Measurements from ENCODE around the gene ZRANB3.
A peak's percentile ranks its signal among the peaks of the same experiment; 100 is the strongest.

ZRANB3 gene

GRCh38 chr2:135252805-135253458 lies 278.1 kb downstream of the ZRANB3 start:
- no peak for DNase-seq (ENCODE audit: low spot score)

DNA sequence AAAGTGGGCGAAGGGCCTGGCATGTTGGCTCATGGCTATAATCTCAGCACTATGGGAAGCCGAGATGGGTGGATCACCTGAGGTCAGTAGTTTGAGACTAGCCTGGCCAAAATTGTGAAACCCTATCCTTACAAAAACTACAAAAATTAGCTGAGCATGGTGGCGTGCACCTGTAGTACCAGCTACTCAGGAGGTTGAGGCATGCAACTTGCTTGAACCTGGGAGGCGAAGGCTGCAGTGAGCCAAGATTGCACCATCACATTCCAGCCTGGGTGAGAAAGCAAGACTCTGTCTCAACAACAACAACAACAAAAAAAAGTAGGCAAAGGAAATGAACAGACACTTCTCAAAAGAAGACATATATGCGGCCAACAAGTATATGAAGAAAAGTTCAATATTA lies 282.4 kb downstream of the ZRANB3 start:
- no peak for DNase-seq (ENCODE audit: low spot score)

DNA sequence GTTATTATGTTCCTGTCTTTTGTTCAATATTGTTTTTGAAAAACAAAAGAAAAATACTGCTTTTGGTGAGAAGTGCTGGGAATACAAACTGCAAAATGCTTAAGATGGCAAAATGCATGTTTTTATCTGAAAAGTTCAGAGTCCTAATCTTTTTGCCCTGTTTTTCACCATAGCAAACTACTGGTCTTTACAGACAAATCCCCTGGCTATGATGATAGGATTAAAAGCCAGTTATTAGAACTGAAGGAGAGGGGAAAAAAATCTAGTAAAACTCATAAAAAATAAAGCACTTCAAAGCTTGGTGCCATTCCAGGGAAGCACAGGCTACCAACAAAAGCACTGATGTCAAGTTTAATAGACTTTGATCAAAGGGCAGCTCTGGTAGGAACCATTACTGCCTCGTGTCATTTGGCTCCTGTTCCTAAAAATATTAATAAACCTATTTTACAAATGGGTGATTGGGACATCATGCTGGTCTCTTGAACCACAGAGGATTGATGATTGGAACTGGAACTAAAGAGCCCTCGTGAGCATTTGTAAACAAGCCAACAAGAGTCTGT lies 284.2 kb downstream of the ZRANB3 start:
- no peak for DNase-seq (ENCODE audit: low spot score)

- no peak for DNase-seq (ENCODE audit: low spot score)
Measured at GRCh38 chr2:135245071-135245470, 285.9 kb downstream of the ZRANB3 start.

DNA sequence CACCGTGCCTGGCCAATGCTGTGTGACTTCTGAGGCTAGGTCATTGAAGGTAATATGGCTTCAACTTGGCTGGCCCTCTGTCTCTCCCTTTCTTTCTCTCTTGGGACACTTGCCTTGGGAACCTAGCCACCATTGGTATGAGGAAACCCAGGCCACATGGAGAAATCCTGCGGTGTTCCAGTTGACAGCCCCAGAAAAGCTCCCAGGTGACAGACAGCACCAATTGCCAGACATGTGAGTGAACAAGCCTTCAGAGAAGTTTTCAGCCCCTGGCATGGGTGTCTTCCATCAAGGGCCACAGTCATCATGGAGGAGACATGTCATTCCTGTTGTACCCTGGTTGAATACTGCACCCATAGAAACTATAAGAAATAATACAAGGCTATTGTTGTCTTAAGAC lies 292.4 kb downstream of the ZRANB3 start:
- DNase-seq (ENCODE audit: low spot score): no peak

DNA sequence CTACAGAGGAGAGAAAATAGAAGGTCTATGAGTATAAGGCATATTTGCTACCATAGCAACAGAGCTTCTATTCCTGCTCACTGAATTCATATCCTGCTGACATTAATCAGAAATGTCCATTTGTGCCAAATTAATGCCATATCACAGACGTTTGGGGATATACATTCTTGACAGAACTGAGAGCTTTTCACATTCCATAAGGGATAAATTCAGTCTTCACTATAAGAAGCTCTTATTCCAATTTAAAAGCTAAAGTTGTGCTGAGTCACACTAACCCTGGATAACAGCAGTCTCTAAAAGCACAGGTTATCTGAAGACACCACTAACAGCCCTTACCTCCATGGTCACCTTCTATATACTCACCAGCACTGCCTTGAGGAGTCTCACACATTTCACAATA lies 300.9 kb downstream of the ZRANB3 start:
- no peak for DNase-seq (ENCODE audit: low spot score)

GRCh38 chr2:135227386-135227785 lies 303.6 kb downstream of the ZRANB3 start:
- peak; percentile 42 for DNase-seq (ENCODE audit: low spot score)

DNA sequence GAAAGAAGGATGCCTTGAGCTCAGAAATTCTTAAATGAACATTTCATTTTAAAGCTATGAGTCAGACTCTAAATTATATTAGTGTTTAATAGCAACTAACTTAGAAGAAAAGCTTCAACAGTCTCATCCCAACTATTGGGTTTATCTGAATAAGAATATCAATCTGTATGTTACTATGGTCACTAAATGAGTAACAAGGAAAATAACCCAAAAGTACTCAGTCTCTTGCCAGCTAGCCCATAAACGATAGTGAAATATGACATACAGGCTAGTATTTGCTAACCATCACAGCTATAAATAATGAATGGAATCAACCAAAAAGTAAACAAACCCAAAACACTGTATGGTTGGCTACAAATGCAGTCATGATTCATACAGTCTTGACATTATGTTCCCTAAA lies 304.1 kb downstream of the ZRANB3 start:
- DNase-seq (ENCODE audit: low spot score): peak; percentile 19

- DNase-seq (ENCODE audit: low spot score): no peak
Measured at GRCh38 chr2:135225781-135226180, 305.2 kb downstream of the ZRANB3 start.

DNA sequence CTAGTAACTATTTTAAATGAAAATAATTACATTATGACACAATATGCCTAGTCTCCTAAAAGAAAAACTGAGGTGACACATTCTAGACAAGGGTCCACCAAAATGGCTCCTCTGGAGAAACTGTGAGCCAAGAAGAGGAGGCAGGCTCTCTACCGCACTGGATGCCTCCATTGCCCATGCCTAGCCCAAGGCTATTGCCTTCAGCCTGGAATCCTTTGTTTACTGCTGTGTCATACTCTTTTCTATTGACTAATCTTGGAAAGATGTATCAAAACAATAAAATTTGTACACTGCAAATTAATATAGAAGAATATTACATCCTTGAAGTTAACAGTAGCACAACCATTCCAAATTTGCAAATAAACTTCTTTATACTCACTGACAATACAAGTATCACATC lies 311.8 kb downstream of the ZRANB3 start:
- DNase-seq (ENCODE audit: low spot score): no peak

DNA sequence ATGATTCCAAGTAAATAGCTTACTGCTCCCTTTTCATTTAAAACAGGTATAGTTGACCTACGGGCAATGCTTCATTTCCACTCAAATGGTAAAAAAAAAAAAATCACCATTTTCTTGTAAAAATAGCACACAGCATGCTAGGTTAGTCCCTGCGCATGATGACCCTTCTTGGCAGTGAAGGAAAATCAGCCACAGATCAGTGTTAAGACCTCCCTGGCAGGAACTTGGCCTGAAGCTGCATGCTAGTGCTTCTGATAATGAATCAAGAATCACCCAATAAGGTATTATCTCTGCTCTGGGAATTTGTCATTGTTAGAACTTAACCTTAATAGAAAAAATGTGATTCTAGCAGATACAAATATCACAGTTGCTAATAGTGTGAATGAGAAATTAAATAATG lies 312.6 kb downstream of the ZRANB3 start:
- DNase-seq (ENCODE audit: low spot score): no peak

DNA sequence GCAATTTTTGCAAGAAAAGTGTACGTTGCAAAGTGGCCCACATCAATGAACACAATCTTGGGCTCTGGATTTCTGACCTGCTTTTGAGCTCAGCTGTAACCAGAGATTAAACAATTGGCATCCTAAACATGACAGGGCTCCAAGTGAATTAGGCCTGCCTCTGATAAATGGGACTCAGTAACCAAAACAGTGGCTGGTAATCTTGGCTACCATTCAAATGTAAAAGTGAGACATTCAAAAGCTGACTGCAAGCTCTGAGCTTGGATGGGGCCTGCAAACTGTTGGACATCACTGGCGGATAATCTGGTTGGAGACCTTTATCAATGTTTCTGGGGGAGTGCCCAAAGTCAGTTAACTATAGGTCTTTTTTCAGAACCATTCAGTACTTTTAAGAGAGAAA lies 318.3 kb downstream of the ZRANB3 start:
- DNase-seq (ENCODE audit: low spot score): no peak

- DNase-seq (ENCODE audit: low spot score): no peak
Measured at GRCh38 chr2:135208016-135208415, 323.0 kb downstream of the ZRANB3 start.

- no peak for DNase-seq (ENCODE audit: low spot score)
Measured at GRCh38 chr2:135203944-135204343, 327.1 kb downstream of the ZRANB3 start.

DNA sequence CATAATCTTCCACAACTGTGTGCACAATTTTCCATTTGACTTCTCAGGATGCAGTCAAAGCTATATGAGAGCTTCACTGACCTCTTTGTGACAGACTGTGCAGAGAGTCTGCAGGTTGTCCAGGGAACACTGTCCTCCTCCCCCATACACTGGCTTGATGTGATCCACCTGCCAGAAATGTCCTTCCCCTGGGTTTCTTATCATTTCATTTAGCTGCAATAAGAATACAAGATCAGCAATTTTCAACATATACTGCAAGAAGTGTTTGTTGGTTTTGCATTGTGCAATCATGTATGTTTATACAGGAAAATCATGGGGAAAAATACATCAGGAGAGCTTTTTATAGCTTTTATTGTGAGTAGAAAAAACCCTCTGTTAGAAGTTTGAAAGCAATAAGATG lies 328.3 kb downstream of the ZRANB3 start:
- no peak for DNase-seq (ENCODE audit: low spot score)

GRCh38 chr2:135198481-135198880 lies 332.5 kb downstream of the ZRANB3 start:
- DNase-seq (ENCODE audit: low spot score): no peak

DNA sequence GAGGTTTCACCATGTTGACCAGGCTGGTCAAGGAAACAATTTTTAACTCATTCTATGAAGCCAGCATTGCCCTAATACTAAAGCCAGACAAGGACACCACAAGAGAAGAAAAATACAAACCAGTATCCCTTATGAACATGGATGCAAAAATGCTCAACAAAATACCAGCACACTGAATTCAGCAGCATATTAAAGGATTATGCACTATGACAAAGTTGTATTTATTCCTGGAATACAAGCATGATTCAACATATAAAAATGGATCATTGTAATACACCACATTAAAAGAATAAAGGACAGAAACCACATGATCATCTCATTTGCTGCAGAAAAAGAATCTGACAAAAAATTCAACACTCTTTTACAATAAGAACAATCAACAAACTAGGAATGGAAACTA lies 340.2 kb downstream of the ZRANB3 start:
- DNase-seq (ENCODE audit: low spot score): no peak

- DNase-seq (ENCODE audit: low spot score): no peak
Measured at GRCh38 chr2:135189148-135189547, 341.9 kb downstream of the ZRANB3 start.

- DNase-seq (ENCODE audit: low spot score): no peak
Measured at GRCh38 chr2:135187270-135187669, 343.7 kb downstream of the ZRANB3 start.

- no peak for DNase-seq (ENCODE audit: low spot score)
Measured at GRCh38 chr2:135186054-135186453, 345.0 kb downstream of the ZRANB3 start.

- no peak for DNase-seq (ENCODE audit: low spot score)
Measured at GRCh38 chr2:135183822-135184221, 347.2 kb downstream of the ZRANB3 start.

DNA sequence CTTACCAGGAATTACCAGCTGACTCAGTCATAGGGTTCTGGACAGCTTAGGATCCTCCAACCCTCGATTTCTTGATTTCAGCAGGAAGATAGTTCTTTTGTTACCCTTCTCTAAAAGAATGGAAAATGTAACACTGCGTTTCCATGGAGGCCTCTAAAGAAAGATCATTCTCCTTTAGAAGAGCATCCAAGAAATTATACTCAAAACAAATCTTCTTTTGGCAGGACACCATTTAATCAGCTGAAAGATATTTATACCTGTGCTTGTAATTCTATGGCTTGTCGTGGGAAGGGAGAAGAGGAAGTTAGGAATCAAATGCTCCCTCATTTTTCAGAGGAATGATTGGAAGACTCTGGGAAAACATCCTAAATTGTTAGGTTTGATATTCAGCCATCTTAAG lies 348.4 kb downstream of the ZRANB3 start:
- DNase-seq (ENCODE audit: low spot score): no peak

DNA sequence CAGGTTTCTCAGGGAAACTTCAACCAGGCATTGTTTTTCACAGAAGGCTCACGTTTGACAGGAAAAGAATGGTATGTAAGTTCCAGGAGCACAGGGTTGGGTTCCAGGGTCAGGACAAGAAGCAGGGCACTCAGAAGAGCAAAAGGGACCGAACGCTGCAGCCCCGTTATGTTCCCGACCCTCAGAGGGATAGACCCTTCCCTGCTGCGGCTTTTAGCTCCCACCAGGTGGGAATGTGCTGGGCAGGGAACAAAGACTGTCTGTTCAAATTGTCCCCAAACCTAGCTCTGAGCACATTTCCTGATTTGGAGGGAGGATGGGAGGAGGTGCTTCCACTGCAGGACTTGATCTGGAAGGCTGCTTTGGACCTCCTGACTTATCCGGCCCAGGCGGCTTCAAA lies 348.8 kb downstream of the ZRANB3 start:
- DNase-seq (ENCODE audit: low spot score): no peak

DNA sequence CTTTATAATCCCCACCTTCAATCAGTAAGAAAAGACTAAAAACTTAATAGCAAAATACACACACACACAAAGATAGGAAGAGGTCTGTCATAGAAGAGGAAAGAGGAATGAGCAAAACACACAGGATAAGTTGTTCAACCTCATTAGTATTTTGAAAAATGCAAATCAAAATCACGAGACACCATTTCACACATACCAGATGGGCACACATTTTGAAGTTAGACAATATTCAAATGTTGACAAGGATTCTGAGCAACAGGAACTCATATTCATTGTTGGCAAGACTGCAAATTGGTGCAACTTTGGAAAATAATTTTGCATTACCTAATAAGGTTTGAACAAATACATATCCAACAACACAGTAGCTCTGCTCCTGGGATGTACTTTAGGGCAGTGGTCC lies 351.3 kb downstream of the ZRANB3 start:
- no peak for DNase-seq (ENCODE audit: low spot score)

Data from GM03348 (cell line).